Breast epithelium (tissue), 3 donors: ENCODE results near the gene ATG2B.

Experiments
- CTCF ChIP-seq, 3 donors: fragments of 450-650 bp; IDR thresholded peaks; one replicate each; pipeline ENCODE4 v1.5.1; 2016 to 2017; ENCODE audit warnings: antibody characterized with exemption in 3 of 3, mild to moderate bottlenecking in 3 of 3, moderate library complexity in 3 of 3
- POLR2A ChIP-seq: fragments of 450-650 bp; IDR thresholded peaks from one replicate; pipeline ENCODE4 v1.6.1; 2016; ENCODE audit warnings: antibody characterized with exemption, mild to moderate bottlenecking, moderate library complexity
- POLR2AphosphoS5 ChIP-seq, 3 donors: sonication (generic); formaldehyde crosslinking; IDR thresholded peaks; one replicate each; pipeline ENCODE4 v1.6.1; 2017; ENCODE audit warnings: antibody characterized with exemption in 3 of 3

- no peak for TF ChIP-seq CTCF (IDR thresholded peaks at IDR 0.05)
- TF ChIP-seq POLR2AphosphoS5 (IDR thresholded peaks at IDR 0.05), result no peak
- no peak for TF ChIP-seq POLR2A
These were observed 52.2 kb downstream of the ATG2B start for GRCh38 chr14:96310906-96311305.
